ENCODE data around the gene HOXD9. TPM values are rescaled to one million over a fixed set of nuclear protein-coding genes. Genes with fewer than 3 reads are reported as not detected.

HOXD9 gene
- total RNA-seq, 1 donor from 2014 or later, result 0.56 TPM

GRCh38 chr2:176093145-176093897, 29.2 kb upstream of the HOXD9 start:
- H3K4me3 Mint-ChIP-seq (ENCODE audit: unreplicated experiment), result no peak overlapping the region
- H3K36me3 Mint-ChIP-seq (ENCODE audit: low read depth, unreplicated experiment), result no peaks in the 10 kb centered on the region
- peaks cover 29% of the 10 kb centered on the region for H3K4me1 Mint-ChIP-seq (ENCODE audit: unreplicated experiment)
- no peaks in the 10 kb centered on the region for H3K9me3 Mint-ChIP-seq (ENCODE audit: unreplicated experiment)
- no peak for DNase-seq (ENCODE audit: low spot score)
- TF ChIP-seq CTCF (IDR thresholded peaks at IDR 0.05; ENCODE audit: unreplicated experiment), result no peak
- H3K27ac Mint-ChIP-seq (ENCODE audit: unreplicated experiment), result peak overlapping the region; percentile 74
- peaks cover 41% of the 10 kb centered on the region for H3K27me3 Mint-ChIP-seq (ENCODE audit: unreplicated experiment)

GRCh38 chr2:176093898-176094249, 28.6 kb upstream of the HOXD9 start:
- peaks cover 32% of the 10 kb centered on the region for H3K4me1 Mint-ChIP-seq (ENCODE audit: unreplicated experiment)
- no peak for DNase-seq (ENCODE audit: low spot score)
- peak overlapping the region; percentile 74 for H3K27ac Mint-ChIP-seq (ENCODE audit: unreplicated experiment)
- peaks cover 41% of the 10 kb centered on the region for H3K27me3 Mint-ChIP-seq (ENCODE audit: unreplicated experiment)
- TF ChIP-seq CTCF (IDR thresholded peaks at IDR 0.05; ENCODE audit: unreplicated experiment), result no peak
- peak overlapping the region; percentile 49 for H3K4me3 Mint-ChIP-seq (ENCODE audit: unreplicated experiment)
- H3K9me3 Mint-ChIP-seq (ENCODE audit: unreplicated experiment), result no peaks in the 10 kb centered on the region
- H3K36me3 Mint-ChIP-seq (ENCODE audit: low read depth, unreplicated experiment), result no peaks in the 10 kb centered on the region

- Mint-ChIP-seq H3K4me3 (ENCODE audit: unreplicated experiment) (no peak overlapping the region), H3K9me3 (ENCODE audit: unreplicated experiment) (no peaks in the 10 kb centered on the region), H3K4me1 (ENCODE audit: unreplicated experiment) (peaks cover 35% of the 10 kb centered on the region), H3K27me3 (ENCODE audit: unreplicated experiment) (peaks cover 45% of the 10 kb centered on the region), H3K27ac (ENCODE audit: unreplicated experiment) (no peak overlapping the region), H3K36me3 (ENCODE audit: low read depth, unreplicated experiment) (no peaks in the 10 kb centered on the region)
- TF ChIP-seq CTCF (IDR thresholded peaks at IDR 0.05; ENCODE audit: unreplicated experiment), result no peak
- no peak for DNase-seq (ENCODE audit: low spot score)
These were observed 28.2 kb upstream of the HOXD9 start for GRCh38 chr2:176094349-176094748.

GRCh38 chr2:176095421-176095820, 27.1 kb upstream of the HOXD9 start:
- no peaks in the 10 kb centered on the region for H3K9me3 Mint-ChIP-seq (ENCODE audit: unreplicated experiment)
- no peak for TF ChIP-seq CTCF (IDR thresholded peaks at IDR 0.05; ENCODE audit: unreplicated experiment)
- DNase-seq (ENCODE audit: low spot score), result no peak

GRCh38 chr2:176096243-176096985, 26.1 kb upstream of the HOXD9 start:
- TF ChIP-seq CTCF (IDR thresholded peaks at IDR 0.05; ENCODE audit: unreplicated experiment), result no peak
- H3K4me1 Mint-ChIP-seq (ENCODE audit: unreplicated experiment), result peaks cover 37% of the 10 kb centered on the region
- DNase-seq (ENCODE audit: low spot score), result no peak
- peak overlapping the region; percentile 2 for H3K4me3 Mint-ChIP-seq (ENCODE audit: unreplicated experiment)
- peaks cover 52% of the 10 kb centered on the region for H3K27me3 Mint-ChIP-seq (ENCODE audit: unreplicated experiment)
- H3K27ac Mint-ChIP-seq (ENCODE audit: unreplicated experiment), result no peak overlapping the region
- no peaks in the 10 kb centered on the region for H3K36me3 Mint-ChIP-seq (ENCODE audit: low read depth, unreplicated experiment)
- no peaks in the 10 kb centered on the region for H3K9me3 Mint-ChIP-seq (ENCODE audit: unreplicated experiment)

More at GRCh38 chr2:176095421-176095820, 27.1 kb upstream of the HOXD9 start:
- H3K36me3 Mint-ChIP-seq (ENCODE audit: low read depth, unreplicated experiment), result no peaks in the 10 kb centered on the region
- H3K4me1 Mint-ChIP-seq (ENCODE audit: unreplicated experiment), result peaks cover 37% of the 10 kb centered on the region
- H3K27me3 Mint-ChIP-seq (ENCODE audit: unreplicated experiment), result peaks cover 48% of the 10 kb centered on the region
- no peak overlapping the region for H3K4me3 Mint-ChIP-seq (ENCODE audit: unreplicated experiment)
- no peak overlapping the region for H3K27ac Mint-ChIP-seq (ENCODE audit: unreplicated experiment)
